Measurements from ENCODE around the gene IFT122.
"Not testable (repeated sequence)": the region's sequence is repeated elsewhere in the genome, so short reads cannot be mapped to it uniquely, and the experiment has no call there.

DNA sequence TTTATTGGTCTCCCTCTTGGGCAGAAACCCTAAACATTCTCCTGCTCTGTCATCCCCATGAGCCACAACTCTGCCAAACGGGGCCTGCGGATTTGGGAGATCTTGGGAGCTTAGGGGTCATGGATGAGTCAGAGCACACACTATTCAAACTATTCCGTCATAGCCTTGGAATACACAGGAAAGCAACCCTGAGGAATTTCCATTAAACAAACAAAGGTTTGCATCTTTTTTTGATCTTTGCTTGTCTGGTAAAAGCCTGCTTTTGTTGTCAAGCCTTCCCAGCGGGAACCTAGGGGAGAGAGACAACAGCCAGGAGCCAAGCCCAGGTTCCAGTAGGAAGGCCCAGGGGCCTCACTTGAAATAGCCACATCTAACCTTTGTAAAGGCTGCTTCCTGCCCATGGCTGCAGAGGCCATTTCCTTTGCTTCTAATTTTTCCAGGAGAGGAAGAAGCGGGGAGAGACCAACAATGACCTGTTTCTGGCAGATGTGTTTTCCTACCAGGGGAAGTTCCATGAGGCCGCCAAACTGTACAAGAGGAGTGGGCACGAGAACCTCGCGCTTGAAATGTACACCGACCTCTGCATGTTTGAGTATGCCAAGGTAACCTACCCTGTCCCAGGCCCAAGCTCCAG, 55.1 kb downstream of the IFT122 start:
- TF ChIP-seq, protein P1, sequence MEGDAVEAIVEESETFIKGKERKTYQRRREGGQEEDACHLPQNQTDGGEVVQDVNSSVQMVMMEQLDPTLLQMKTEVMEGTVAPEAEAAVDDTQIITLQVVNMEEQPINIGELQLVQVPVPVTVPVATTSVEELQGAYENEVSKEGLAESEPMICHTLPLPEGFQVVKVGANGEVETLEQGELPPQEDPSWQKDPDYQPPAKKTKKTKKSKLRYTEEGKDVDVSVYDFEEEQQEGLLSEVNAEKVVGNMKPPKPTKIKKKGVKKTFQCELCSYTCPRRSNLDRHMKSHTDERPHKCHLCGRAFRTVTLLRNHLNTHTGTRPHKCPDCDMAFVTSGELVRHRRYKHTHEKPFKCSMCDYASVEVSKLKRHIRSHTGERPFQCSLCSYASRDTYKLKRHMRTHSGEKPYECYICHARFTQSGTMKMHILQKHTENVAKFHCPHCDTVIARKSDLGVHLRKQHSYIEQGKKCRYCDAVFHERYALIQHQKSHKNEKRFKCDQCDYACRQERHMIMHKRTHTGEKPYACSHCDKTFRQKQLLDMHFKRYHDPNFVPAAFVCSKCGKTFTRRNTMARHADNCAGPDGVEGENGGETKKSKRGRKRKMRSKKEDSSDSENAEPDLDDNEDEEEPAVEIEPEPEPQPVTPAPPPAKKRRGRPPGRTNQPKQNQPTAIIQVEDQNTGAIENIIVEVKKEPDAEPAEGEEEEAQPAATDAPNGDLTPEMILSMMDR (IDR thresholded peaks at IDR 0.05; ENCODE audit: extremely low read depth in 1 of 2, insufficient read depth in 1 of 2, low read depth in 1 of 2, low read length in 2 of 2): not testable (repeated sequence)
- peak; percentile 52 for TF ChIP-seq FOS (IDR thresholded peaks at IDR 0.05; ENCODE audit: borderline replicate concordance, insufficient read depth, low read length)
- not testable (repeated sequence) for TF ChIP-seq MYC (IDR thresholded peaks at IDR 0.05; ENCODE audit: low read depth, low read length); EZH2 (IDR thresholded peaks at IDR 0.05; ENCODE audit: borderline replicate concordance, low read depth, low read length, severe bottlenecking); POLR2A (IDR thresholded peaks at IDR 0.05; ENCODE audit: low read depth, low read length)
- TF ChIP-seq POLR2AphosphoS5 (IDR thresholded peaks at IDR 0.05; ENCODE audit: insufficient read depth, low read depth, low read length): peak; percentile 12
- TF ChIP-seq, protein P2, sequence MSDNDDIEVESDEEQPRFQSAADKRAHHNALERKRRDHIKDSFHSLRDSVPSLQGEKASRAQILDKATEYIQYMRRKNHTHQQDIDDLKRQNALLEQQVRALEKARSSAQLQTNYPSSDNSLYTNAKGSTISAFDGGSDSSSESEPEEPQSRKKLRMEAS (IDR thresholded peaks at IDR 0.05; ENCODE audit: insufficient read depth, insufficient read length): not testable (repeated sequence)

All from endothelial cell of umbilical vein (primary cell).